ENCODE data around the gene MVD. TPM values are rescaled to one million over a fixed set of nuclear protein-coding genes. Genes with fewer than 3 reads are reported as not detected.

Gene MVD
- total and polyA plus RNA-seq, 2 of the 13 experiments (the other 11 are each of a cell fraction or from before 2014, with no cell fraction given), result 28.1 to 187 TPM

DNA sequence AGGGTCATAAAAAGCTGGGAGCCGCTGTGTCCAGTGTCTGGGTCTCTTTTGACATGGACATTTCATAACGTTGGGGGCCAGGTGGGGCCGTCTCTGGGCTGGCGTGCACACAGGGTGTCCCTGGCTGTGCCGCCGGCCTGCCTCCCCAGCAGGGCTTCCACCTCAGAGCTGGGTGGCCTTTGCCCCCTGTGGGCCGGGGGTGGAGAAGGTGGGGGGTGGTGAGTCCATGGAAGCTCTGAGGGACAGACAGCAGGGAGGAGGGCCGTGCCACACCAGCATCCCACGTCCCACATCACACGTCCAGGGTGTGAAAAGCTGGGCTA, 24.3 kb upstream of the MVD start (continued):
- TF ChIP-seq ZNF577 (CRISPR knock-in tag; IDR thresholded peaks at IDR 0.05; ENCODE audit: borderline replicate concordance, low read depth), result no peak
- TF ChIP-seq, protein P1, sequence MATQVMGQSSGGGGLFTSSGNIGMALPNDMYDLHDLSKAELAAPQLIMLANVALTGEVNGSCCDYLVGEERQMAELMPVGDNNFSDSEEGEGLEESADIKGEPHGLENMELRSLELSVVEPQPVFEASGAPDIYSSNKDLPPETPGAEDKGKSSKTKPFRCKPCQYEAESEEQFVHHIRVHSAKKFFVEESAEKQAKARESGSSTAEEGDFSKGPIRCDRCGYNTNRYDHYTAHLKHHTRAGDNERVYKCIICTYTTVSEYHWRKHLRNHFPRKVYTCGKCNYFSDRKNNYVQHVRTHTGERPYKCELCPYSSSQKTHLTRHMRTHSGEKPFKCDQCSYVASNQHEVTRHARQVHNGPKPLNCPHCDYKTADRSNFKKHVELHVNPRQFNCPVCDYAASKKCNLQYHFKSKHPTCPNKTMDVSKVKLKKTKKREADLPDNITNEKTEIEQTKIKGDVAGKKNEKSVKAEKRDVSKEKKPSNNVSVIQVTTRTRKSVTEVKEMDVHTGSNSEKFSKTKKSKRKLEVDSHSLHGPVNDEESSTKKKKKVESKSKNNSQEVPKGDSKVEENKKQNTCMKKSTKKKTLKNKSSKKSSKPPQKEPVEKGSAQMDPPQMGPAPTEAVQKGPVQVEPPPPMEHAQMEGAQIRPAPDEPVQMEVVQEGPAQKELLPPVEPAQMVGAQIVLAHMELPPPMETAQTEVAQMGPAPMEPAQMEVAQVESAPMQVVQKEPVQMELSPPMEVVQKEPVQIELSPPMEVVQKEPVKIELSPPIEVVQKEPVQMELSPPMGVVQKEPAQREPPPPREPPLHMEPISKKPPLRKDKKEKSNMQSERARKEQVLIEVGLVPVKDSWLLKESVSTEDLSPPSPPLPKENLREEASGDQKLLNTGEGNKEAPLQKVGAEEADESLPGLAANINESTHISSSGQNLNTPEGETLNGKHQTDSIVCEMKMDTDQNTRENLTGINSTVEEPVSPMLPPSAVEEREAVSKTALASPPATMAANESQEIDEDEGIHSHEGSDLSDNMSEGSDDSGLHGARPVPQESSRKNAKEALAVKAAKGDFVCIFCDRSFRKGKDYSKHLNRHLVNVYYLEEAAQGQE (IDR thresholded peaks at IDR 0.05; ENCODE audit: borderline replicate concordance in 1 of 2, low read depth in 1 of 2, low read length in 2 of 2), result no peak
- TF ChIP-seq ZNF543 (CRISPR knock-in tag; IDR thresholded peaks at IDR 0.05), result no peak
- TF ChIP-seq NFATC3 (CRISPR knock-in tag; IDR thresholded peaks at IDR 0.05), result no peak
- TF ChIP-seq MED13 (CRISPR knock-in tag; IDR thresholded peaks at IDR 0.05), result no peak
- no peak for TF ChIP-seq MAZ (IDR thresholded peaks at IDR 0.05; ENCODE audit: borderline replicate concordance, low read depth, low read length)
- 0 out of 2 replicates have a peak, but pooled peaks have one; percentile 43 for TF ChIP-seq MAZ (CRISPR knock-in tag; IDR thresholded peaks at IDR 0.05; ENCODE audit: low read depth)
- no peak for TF ChIP-seq ZNF746 (CRISPR knock-in tag; IDR thresholded peaks at IDR 0.05)
- TF ChIP-seq MBNL3 (CRISPR knock-in tag; conservative IDR thresholded peaks at IDR 0.05), result no peak
- TF ChIP-seq, protein P2, sequence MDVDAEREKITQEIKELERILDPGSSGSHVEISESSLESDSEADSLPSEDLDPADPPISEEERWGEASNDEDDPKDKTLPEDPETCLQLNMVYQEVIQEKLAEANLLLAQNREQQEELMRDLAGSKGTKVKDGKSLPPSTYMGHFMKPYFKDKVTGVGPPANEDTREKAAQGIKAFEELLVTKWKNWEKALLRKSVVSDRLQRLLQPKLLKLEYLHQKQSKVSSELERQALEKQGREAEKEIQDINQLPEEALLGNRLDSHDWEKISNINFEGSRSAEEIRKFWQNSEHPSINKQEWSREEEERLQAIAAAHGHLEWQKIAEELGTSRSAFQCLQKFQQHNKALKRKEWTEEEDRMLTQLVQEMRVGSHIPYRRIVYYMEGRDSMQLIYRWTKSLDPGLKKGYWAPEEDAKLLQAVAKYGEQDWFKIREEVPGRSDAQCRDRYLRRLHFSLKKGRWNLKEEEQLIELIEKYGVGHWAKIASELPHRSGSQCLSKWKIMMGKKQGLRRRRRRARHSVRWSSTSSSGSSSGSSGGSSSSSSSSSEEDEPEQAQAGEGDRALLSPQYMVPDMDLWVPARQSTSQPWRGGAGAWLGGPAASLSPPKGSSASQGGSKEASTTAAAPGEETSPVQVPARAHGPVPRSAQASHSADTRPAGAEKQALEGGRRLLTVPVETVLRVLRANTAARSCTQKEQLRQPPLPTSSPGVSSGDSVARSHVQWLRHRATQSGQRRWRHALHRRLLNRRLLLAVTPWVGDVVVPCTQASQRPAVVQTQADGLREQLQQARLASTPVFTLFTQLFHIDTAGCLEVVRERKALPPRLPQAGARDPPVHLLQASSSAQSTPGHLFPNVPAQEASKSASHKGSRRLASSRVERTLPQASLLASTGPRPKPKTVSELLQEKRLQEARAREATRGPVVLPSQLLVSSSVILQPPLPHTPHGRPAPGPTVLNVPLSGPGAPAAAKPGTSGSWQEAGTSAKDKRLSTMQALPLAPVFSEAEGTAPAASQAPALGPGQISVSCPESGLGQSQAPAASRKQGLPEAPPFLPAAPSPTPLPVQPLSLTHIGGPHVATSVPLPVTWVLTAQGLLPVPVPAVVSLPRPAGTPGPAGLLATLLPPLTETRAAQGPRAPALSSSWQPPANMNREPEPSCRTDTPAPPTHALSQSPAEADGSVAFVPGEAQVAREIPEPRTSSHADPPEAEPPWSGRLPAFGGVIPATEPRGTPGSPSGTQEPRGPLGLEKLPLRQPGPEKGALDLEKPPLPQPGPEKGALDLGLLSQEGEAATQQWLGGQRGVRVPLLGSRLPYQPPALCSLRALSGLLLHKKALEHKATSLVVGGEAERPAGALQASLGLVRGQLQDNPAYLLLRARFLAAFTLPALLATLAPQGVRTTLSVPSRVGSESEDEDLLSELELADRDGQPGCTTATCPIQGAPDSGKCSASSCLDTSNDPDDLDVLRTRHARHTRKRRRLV (CRISPR knock-in tag; IDR thresholded peaks at IDR 0.05), result no peak
- TF ChIP-seq NR2F6 (IDR thresholded peaks at IDR 0.05), result peak; percentile 75
- peak; percentile 65 for TF ChIP-seq NR2F6 (CRISPR knock-in tag; IDR thresholded peaks at IDR 0.05)
- TF ChIP-seq ZBTB8A (CRISPR knock-in tag; IDR thresholded peaks at IDR 0.05; ENCODE audit: borderline replicate concordance, low read depth), result no peak
- 0 out of 2 replicates have a peak, but pooled peaks have one; percentile 52 for TF ChIP-seq ZBTB7A (CRISPR knock-in tag; IDR thresholded peaks at IDR 0.05)
- no peak for TF ChIP-seq ZNF589 (CRISPR knock-in tag; conservative IDR thresholded peaks at IDR 0.05)
- TF ChIP-seq NR2C2 (CRISPR knock-in tag; IDR thresholded peaks at IDR 0.05; ENCODE audit: borderline replicate concordance), result peak; percentile 22; the same call in 1 of the 2 replicates
- TF ChIP-seq, protein P3, sequence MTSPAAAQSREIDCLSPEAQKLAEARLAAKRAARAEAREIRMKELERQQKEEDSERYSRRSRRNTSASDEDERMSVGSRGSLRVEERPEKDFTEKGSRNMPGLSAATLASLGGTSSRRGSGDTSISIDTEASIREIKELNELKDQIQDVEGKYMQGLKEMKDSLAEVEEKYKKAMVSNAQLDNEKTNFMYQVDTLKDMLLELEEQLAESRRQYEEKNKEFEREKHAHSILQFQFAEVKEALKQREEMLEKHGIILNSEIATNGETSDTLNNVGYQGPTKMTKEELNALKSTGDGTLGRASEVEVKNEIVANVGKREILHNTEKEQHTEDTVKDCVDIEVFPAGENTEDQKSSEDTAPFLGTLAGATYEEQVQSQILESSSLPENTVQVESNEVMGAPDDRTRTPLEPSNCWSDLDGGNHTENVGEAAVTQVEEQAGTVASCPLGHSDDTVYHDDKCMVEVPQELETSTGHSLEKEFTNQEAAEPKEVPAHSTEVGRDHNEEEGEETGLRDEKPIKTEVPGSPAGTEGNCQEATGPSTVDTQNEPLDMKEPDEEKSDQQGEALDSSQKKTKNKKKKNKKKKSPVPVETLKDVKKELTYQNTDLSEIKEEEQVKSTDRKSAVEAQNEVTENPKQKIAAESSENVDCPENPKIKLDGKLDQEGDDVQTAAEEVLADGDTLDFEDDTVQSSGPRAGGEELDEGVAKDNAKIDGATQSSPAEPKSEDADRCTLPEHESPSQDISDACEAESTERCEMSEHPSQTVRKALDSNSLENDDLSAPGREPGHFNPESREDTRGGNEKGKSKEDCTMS (CRISPR knock-in tag; conservative IDR thresholded peaks at IDR 0.05), result no peak
- TF ChIP-seq, protein P4, sequence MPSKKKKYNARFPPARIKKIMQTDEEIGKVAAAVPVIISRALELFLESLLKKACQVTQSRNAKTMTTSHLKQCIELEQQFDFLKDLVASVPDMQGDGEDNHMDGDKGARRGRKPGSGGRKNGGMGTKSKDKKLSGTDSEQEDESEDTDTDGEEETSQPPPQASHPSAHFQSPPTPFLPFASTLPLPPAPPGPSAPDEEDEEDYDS (CRISPR knock-in tag; IDR thresholded peaks at IDR 0.05), result no peak

All from HepG2 (cell line).